ENCODE measurements around the gene AP5Z1.

The AP5Z1 gene

GRCh38 chr7:4766666-4767519, 8.5 kb upstream of the AP5Z1 start:
- no peak for DNase-seq

- DNase-seq = no peak
These were observed 6.5 kb upstream of the AP5Z1 start for GRCh38 chr7:4768597-4769569.

- no peak for DNase-seq
These were observed 5.7 kb upstream of the AP5Z1 start for GRCh38 chr7:4769761-4770160.

- DNase-seq = no peak
These were observed 4.5 kb upstream of the AP5Z1 start for GRCh38 chr7:4770886-4771285.

GRCh38 chr7:4771737-4772136, 3.7 kb upstream of the AP5Z1 start:
- DNase-seq = no peak

GRCh38 chr7:4772306-4772705, 3.1 kb upstream of the AP5Z1 start:
- DNase-seq = no peak

GRCh38 chr7:4774007-4774406, 1.4 kb upstream of the AP5Z1 start:
- DNase-seq = no peak

GRCh38 chr7:4774658-4775249, 669 bp upstream of the AP5Z1 start:
- peak; percentile 9 for DNase-seq

- peak; percentile 28 for DNase-seq
These were observed 613 bp downstream of the AP5Z1 start for GRCh38 chr7:4775848-4776623.

- DNase-seq = no peak
These were observed 3.7 kb downstream of the AP5Z1 start for GRCh38 chr7:4779118-4779517.

GRCh38 chr7:4781366-4782069, 6.1 kb downstream of the AP5Z1 start:
- DNase-seq = no peak

GRCh38 chr7:4782333-4783291, 7.2 kb downstream of the AP5Z1 start:
- DNase-seq = no peak

- no peak for DNase-seq
These were observed 7.8 kb downstream of the AP5Z1 start for GRCh38 chr7:4783292-4783652.

GRCh38 chr7:4783762-4784351, 8.4 kb downstream of the AP5Z1 start:
- DNase-seq = no peak

GRCh38 chr7:4784799-4785198, 9.4 kb downstream of the AP5Z1 start:
- DNase-seq = no peak

GRCh38 chr7:4785371-4785770, 9.9 kb downstream of the AP5Z1 start:
- no peak for DNase-seq

- DNase-seq = no peak
These were observed 10.6 kb downstream of the AP5Z1 start for GRCh38 chr7:4786015-4786414.

- no peak for DNase-seq
These were observed 12.1 kb downstream of the AP5Z1 start for GRCh38 chr7:4787541-4787940.

- DNase-seq = no peak
These were observed 12.7 kb downstream of the AP5Z1 start for GRCh38 chr7:4787947-4788626.

Data from activated T-cell treated with anti-CD3 and anti-CD28 coated beads for 4 hours (primary cell).